Skeletal muscle tissue (tissue), 4 donors: ENCODE data around the gene CTNNA3. TPM values are rescaled to one million over a fixed set of nuclear protein-coding genes. Genes with fewer than 3 reads are reported as not detected.

ENCODE experiments used
- H3K27ac ChIP-seq: one replicate; pipeline ENCODE4 v1.7.0; 2013; ENCODE audit warnings: mild to moderate bottlenecking, low read depth, low read length, inconsistent platforms
- H3K27me3 ChIP-seq, 3 donors: one replicate each; pipeline ENCODE4 v1.7.0; 2013; ENCODE audit warnings: low read length in 3 of 3; ENCODE audit not compliant: control insufficient read depth in 3 of 3, insufficient read depth in 3 of 3
- H3K36me3 ChIP-seq, 3 donors: one replicate each; pipeline ENCODE4 v1.7.0; 2013; ENCODE audit warnings: low read length in 3 of 3; ENCODE audit not compliant: control insufficient read depth in 3 of 3, insufficient read depth in 3 of 3
- H3K4me1 ChIP-seq, 3 donors: one replicate each; pipeline ENCODE4 v1.7.0; 2013; ENCODE audit warnings: low read length in 3 of 3, mild to moderate bottlenecking in 3 of 3; ENCODE audit not compliant: control insufficient read depth in 3 of 3, insufficient read depth in 3 of 3
- H3K4me3 ChIP-seq, 3 donors: one replicate each; pipeline ENCODE4 v1.7.0; 2013; ENCODE audit warnings: low read length in 3 of 3
- H3K9ac ChIP-seq, 3 donors: one replicate each; pipeline ENCODE4 v1.7.0; 2013; ENCODE audit warnings: low read length in 3 of 3, mild to moderate bottlenecking in 3 of 3, moderate library complexity in 2 of 3, low read depth in 1 of 3
- H3K9me3 ChIP-seq, 3 donors: one replicate each; pipeline ENCODE4 v1.7.0; 2013; ENCODE audit warnings: low read length in 3 of 3; ENCODE audit not compliant: control insufficient read depth in 3 of 3
- total RNA-seq: library from RNA; depleted of rRNA; stranded (reverse); fragments of >200 nt; gene quantifications from one replicate; pipeline ENCODE4 v1.2.3, GENCODE V29; 2014
- donor health status: Osteomylitis.

The CTNNA3 gene
- total RNA-seq, 1 donor from 2014 or later: 24.0 TPM

- Histone ChIP-seq H3K9ac (no peak overlapping the region), H3K9me3 (no peaks in the 10 kb centered on the region), H3K4me1 (no peaks in the 10 kb centered on the region), H3K27ac (no peak overlapping the region), H3K27me3 (no peaks in the 10 kb centered on the region), H3K4me3 (no peak overlapping the region), H3K36me3 (no peaks in the 10 kb centered on the region)
Measured at GRCh38 chr10:66695046-66695445, 1000.9 kb downstream of the CTNNA3 start.

GRCh38 chr10:66684581-66684980 is 1011.4 kb downstream of the CTNNA3 start:
- no peak overlapping the region for H3K27ac ChIP-seq
- H3K4me3 ChIP-seq: no peak overlapping the region
- no peaks in the 10 kb centered on the region for H3K36me3 ChIP-seq

GRCh38 chr10:66680886-66681285 is 1015.1 kb downstream of the CTNNA3 start:
- H3K4me1 ChIP-seq: no peaks in the 10 kb centered on the region
- no peaks in the 10 kb centered on the region for H3K36me3 ChIP-seq
- no peak overlapping the region for H3K9ac ChIP-seq
- H3K4me3 ChIP-seq: no peak overlapping the region
- no peaks in the 10 kb centered on the region for H3K9me3 ChIP-seq
- no peaks in the 10 kb centered on the region for H3K27me3 ChIP-seq
- no peak overlapping the region for H3K27ac ChIP-seq

More at GRCh38 chr10:66684581-66684980, 1011.4 kb downstream of the CTNNA3 start:
- Histone ChIP-seq H3K9me3 (no peaks in the 10 kb centered on the region), H3K4me1 (no peaks in the 10 kb centered on the region), H3K9ac (no peak overlapping the region), H3K27me3 (no peaks in the 10 kb centered on the region)

DNA sequence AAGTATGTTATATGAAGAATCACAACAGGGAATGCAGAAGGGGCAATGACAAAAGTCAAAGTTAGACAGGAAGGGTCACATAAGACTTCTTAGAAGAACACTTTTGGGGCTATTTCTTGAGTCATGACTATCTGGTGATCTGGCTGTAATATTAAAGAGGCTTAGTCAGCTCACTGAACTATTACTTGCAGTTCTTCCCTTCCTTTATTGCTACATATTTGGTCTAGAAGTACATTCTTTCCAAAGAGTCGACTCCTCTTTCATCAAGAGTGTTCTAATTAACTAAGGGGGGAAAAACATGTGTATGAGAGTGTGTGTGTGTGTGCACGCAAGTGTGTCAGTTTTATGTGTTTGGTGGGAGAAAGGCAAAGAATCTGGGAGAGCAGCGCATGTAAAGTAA is 1017.5 kb downstream of the CTNNA3 start:
- Histone ChIP-seq H3K9ac (no peak overlapping the region), H3K27ac (no peak overlapping the region), H3K4me3 (no peak overlapping the region), H3K27me3 (no peaks in the 10 kb centered on the region), H3K9me3 (no peaks in the 10 kb centered on the region), H3K36me3 (no peaks in the 10 kb centered on the region), H3K4me1 (no peaks in the 10 kb centered on the region)

DNA sequence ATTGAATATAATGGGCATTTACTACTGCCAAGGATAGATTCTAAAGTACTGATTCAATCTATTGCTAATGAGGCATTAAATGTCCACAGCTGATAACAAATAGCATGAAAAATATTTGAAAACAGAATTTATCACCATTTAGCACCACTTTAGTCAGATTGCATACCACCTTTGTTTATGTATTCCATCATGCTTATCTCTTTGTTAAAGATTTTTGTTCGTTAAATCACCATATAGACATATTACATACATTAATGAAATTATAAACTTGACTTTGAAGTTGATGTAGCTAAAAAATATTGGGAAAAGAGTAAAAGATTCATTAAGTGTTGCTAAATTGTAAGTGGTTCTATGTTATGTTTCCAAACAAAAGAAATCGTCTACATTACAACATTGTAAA is 1022.9 kb downstream of the CTNNA3 start:
- H3K9ac ChIP-seq: no peak overlapping the region
- H3K27me3 ChIP-seq: no peaks in the 10 kb centered on the region

DNA sequence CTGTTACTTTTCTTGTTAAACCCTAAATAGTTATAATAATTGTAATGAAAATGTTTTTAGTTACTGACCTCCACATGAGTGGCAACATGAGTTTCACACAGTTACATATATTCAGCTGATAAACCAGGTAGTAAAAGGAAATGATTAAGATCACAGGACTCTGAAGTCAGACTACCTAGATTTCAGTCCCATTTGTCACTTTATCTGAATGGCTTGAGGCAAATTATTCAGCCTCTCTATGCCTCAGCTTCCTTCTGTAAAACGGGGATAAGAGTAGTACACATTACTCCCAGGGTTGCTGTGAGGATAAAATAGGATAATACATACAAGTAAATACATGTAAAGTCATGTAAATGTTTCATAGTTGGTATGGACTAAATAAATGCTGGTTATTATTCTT is 1024.4 kb downstream of the CTNNA3 start:
- H3K9me3 ChIP-seq: no peaks in the 10 kb centered on the region
- no peak overlapping the region for H3K27ac ChIP-seq
- no peaks in the 10 kb centered on the region for H3K4me1 ChIP-seq
- H3K4me3 ChIP-seq: no peak overlapping the region
- no peak overlapping the region for H3K9ac ChIP-seq
- H3K27me3 ChIP-seq: no peaks in the 10 kb centered on the region
- H3K36me3 ChIP-seq: no peaks in the 10 kb centered on the region

More for the DNA sequence above, 1022.9 kb downstream of the CTNNA3 start:
- no peaks in the 10 kb centered on the region for H3K9me3 ChIP-seq
- no peaks in the 10 kb centered on the region for H3K36me3 ChIP-seq
- H3K4me1 ChIP-seq: no peaks in the 10 kb centered on the region
- H3K27ac ChIP-seq: no peak overlapping the region
- no peak overlapping the region for H3K4me3 ChIP-seq

DNA sequence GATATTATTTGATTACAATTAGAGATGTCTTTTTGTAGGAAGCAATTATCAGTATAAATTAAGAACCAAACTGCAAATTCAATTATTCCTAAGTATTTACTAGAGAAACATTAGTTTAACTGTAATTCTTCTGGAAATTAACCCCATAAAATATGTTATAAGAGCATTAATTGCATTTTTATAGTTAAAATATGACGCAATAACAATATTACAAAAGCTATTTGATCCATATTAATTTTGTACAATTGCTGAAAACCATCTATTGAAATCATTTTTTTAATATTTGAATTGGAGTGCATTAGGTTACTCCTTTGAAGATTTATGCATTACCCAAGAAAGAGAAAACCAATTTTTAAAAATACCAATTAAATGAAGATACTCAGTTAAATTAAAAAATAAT is 1024.9 kb downstream of the CTNNA3 start:
- H3K4me1 ChIP-seq: no peaks in the 10 kb centered on the region
- H3K36me3 ChIP-seq: no peaks in the 10 kb centered on the region
- no peaks in the 10 kb centered on the region for H3K9me3 ChIP-seq
- no peak overlapping the region for H3K27ac ChIP-seq
- no peak overlapping the region for H3K4me3 ChIP-seq
- H3K27me3 ChIP-seq: no peaks in the 10 kb centered on the region
- no peak overlapping the region for H3K9ac ChIP-seq

DNA sequence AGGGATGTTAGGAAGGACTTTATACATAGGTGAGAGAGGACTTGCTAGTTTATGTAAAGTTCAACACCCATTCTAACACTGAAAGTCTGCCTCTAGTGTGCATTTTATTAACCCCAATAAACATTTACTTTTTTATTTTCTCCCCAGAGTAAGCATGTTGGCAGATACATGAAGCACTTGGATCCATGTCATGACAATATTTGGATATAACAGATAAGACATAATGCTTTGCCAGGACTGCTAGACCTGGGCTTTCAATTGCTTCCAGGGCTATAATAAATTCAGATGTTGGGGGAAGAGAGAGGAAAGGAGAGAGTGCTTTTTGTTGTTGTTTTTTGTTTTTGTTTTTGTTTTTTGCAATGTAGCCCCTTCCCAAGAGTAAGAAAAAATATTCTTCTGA is 1039.5 kb downstream of the CTNNA3 start:
- Histone ChIP-seq H3K9ac (no peak overlapping the region), H3K4me3 (no peak overlapping the region), H3K27ac (no peak overlapping the region), H3K27me3 (no peaks in the 10 kb centered on the region), H3K4me1 (no peaks in the 10 kb centered on the region), H3K36me3 (no peaks in the 10 kb centered on the region), H3K9me3 (peaks cover 0 to 8% (median 0%) of the 10 kb centered on the region in 3 donors)

- H3K4me1 ChIP-seq: no peaks in the 10 kb centered on the region
- H3K4me3 ChIP-seq: no peak overlapping the region
- no peaks in the 10 kb centered on the region for H3K27me3 ChIP-seq
- no peaks in the 10 kb centered on the region for H3K36me3 ChIP-seq
- no peak overlapping the region for H3K9ac ChIP-seq
- H3K27ac ChIP-seq: no peak overlapping the region
- peaks cover 0 to 8% (median 0%) of the 10 kb centered on the region in 3 donors for H3K9me3 ChIP-seq
Measured at GRCh38 chr10:66654861-66655260, 1041.1 kb downstream of the CTNNA3 start.

- Histone ChIP-seq H3K36me3 (no peaks in the 10 kb centered on the region), H3K9ac (no peak overlapping the region), H3K9me3 (peaks cover 0 to 8% (median 0%) of the 10 kb centered on the region in 3 donors), H3K4me1 (no peaks in the 10 kb centered on the region), H3K4me3 (no peak overlapping the region), H3K27ac (no peak overlapping the region), H3K27me3 (no peaks in the 10 kb centered on the region)
Measured at GRCh38 chr10:66651308-66652082, 1044.5 kb downstream of the CTNNA3 start.
